ENCODE measurements around the gene PRKCSH. TPM values are rescaled to one million over a fixed set of nuclear protein-coding genes. Genes with fewer than 3 reads are reported as not detected.
A peak's percentile ranks its signal among the peaks of the same experiment; 100 is the strongest.

PRKCSH gene
- total and polyA plus RNA-seq, 2 donors (not counting 1 experiment from before 2014, with no cell fraction given): 259 to 402 TPM

DNA sequence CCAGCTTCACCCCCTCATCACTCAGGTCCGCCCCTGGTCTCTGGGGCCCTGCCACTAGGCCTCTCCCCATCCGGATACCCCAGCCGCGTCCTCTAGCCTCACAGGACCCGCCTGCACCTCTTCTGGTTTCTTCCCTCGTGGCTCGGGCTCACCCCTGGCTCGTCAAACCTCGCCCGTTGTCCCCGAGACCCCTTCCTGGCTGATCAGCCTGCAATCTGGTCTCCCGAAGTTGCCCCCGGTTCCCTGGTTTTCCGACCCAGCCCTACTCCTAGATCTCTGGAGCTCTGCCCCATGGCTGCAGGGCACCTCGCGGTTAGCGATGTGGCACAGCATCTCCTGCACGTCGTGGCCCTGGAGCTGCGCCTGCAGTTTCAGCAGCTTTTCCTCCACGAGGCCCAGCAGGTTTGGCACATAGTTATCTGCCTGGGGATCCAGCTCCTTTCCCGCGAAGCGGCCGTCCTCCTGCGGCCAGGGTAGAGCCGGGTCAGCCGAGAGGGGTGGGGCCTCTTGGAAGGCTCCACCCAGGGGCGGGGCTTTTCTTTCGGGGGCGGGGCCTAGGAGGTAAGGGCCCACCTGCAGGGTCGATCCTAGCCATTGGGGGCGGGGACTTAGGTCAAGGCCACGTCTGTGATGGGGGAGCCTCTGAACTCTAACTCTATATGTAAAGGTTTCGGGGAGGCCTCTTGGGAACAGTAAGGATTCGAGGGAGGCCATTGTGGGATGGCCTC is 13.9 kb upstream of the PRKCSH start:
- peaks cover 18% of the 10 kb centered on the region for H3K27me3 Mint-ChIP-seq
- intact Hi-C loops (cut with micrococcal nuclease): loop anchor here (1.0 to 5.0 kb wide), 4 partner anchors 14 to 374 kb away; partner anchors contain the start of genes ODAD3 and PRKCSH

More for the DNA sequence above, 13.9 kb upstream of the PRKCSH start:
- Histone ChIP-seq H3K4me1 (ENCODE audit: control insufficient read depth in 2 of 2, insufficient read depth in 2 of 2, low read length in 2 of 2) (peaks cover 55 to 61% of the 10 kb centered on the region in 2 donors), H3K79me2 (ENCODE audit: control insufficient read depth, insufficient read depth, low read length) (no peaks in the 10 kb centered on the region), H3K4me3 (ENCODE audit: control extremely low read depth in 1 of 5, extremely low read depth in 1 of 5, insufficient read depth in 1 of 5, low read depth in 2 of 5, low read length in 4 of 5) (peak overlapping the region in 4 of 5 experiments; percentile 40 to 57 (median 46)), H3K27ac (ENCODE audit: low read length in 2 of 2) (peak overlapping the region in 1 of 2 donors; percentile 4), H3K9me3 (ENCODE audit: control extremely low read depth in 1 of 3, control insufficient read depth in 2 of 3, insufficient read depth in 1 of 3, low read length in 2 of 3) (peaks cover 0 to 47% (median 0%) of the 10 kb centered on the region in 3 donors), H2AFZ (ENCODE audit: insufficient read depth, low read depth, low read length, poor library complexity, severe bottlenecking) (peak overlapping the region; percentile 69), H3K27me3 (replicated peaks in 1 of 4; ENCODE audit: control extremely low read depth in 1 of 4, control insufficient read depth in 3 of 4, insufficient read depth in 4 of 4, low read length in 3 of 4) (peaks cover 0 to 50% (median 24%) of the 10 kb centered on the region in 4 experiments), H3K9ac (ENCODE audit: low read length) (peak overlapping the region; percentile 54), H3K4me2 (replicated peaks; ENCODE audit: low read depth, low read length, poor library complexity, severe bottlenecking) (peak overlapping the region; percentile 76), H3K36me3 (replicated peaks in 1 of 2; ENCODE audit: control extremely low read depth in 1 of 2, control insufficient read depth in 1 of 2, extremely low read depth in 1 of 2, insufficient read depth in 2 of 2, low read length in 1 of 2) (no peaks in the 10 kb centered on the region), H4K20me1 (ENCODE audit: control insufficient read depth, insufficient read depth, low read length, poor library complexity, severe bottlenecking) (no peaks in the 10 kb centered on the region)
- ATAC-seq (ENCODE audit: low read depth) (peak; percentile 48), DNase-seq (no peak)
- no peak for TF ChIP-seq EZH2 (IDR thresholded peaks at IDR 0.05; ENCODE audit: borderline replicate concordance, insufficient read depth, low read depth, low read length, poor library complexity, severe bottlenecking)
- TF ChIP-seq, protein P1, sequence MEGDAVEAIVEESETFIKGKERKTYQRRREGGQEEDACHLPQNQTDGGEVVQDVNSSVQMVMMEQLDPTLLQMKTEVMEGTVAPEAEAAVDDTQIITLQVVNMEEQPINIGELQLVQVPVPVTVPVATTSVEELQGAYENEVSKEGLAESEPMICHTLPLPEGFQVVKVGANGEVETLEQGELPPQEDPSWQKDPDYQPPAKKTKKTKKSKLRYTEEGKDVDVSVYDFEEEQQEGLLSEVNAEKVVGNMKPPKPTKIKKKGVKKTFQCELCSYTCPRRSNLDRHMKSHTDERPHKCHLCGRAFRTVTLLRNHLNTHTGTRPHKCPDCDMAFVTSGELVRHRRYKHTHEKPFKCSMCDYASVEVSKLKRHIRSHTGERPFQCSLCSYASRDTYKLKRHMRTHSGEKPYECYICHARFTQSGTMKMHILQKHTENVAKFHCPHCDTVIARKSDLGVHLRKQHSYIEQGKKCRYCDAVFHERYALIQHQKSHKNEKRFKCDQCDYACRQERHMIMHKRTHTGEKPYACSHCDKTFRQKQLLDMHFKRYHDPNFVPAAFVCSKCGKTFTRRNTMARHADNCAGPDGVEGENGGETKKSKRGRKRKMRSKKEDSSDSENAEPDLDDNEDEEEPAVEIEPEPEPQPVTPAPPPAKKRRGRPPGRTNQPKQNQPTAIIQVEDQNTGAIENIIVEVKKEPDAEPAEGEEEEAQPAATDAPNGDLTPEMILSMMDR (IDR thresholded peaks at IDR 0.05): no peak
- H3K9me3 Mint-ChIP-seq (ENCODE audit: insufficient read depth): no peaks in the 10 kb centered on the region
- peaks cover 52% of the 10 kb centered on the region for H3K4me1 Mint-ChIP-seq
- POLR2A ChIA-PET: interaction anchor here (0.5 to 3.0 kb wide), 11 partner anchors 10 to 1226 kb away, joined by 3 to 16 read pairs (median 5); partner anchors contain the start of genes ODAD3, PRKCSH and SWSAP1
- 8% methylated on average over 34 of the region's 36 CpGs for WGBS (ENCODE audit: insufficient coverage)
- peak overlapping the region; percentile 61 for H3K27ac Mint-ChIP-seq
- CTCF ChIA-PET: interaction anchor here (0.9 to 5.4 kb wide), 11 partner anchors 14 to 1556 kb away, joined by 3 to 41 read pairs (median 3); partner anchors contain the start of genes EPOR, ODAD3, PRKCSH and SWSAP1
- H3K4me3 Mint-ChIP-seq: peak overlapping the region; percentile 84
